ENCODE measurements around the gene PCDHGB3.
"Not testable (repeated sequence)": the region's sequence is repeated elsewhere in the genome, so short reads cannot be mapped to it uniquely, and the experiment has no call there.

PCDHGB3 gene

DNA sequence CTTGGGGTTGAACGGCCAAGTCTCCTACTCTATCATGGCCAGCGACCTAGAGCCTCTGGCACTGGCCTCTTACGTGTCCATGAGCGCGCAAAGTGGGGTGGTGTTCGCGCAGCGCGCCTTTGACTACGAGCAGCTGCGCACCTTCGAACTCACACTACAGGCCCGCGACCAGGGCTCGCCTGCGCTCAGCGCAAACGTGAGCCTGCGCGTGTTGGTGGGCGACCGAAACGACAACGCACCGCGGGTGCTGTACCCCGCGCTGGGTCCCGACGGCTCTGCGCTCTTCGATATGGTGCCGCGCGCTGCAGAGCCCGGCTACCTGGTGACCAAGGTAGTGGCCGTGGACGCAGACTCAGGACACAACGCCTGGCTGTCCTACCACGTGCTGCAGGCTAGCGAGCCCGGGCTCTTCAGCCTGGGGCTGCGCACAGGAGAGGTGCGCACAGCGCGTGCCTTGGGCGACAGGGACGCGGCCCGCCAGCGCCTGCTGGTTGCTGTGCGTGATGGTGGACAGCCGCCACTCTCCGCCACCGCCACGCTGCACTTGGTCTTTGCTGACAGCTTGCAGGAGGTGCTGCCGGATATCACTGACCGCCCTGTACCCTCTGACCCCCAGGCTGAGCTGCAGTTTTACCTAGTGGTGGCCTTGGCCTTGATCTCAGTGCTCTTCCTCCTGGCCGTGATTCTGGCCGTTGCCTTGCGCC is 29.7 kb downstream of the PCDHGB3 start:
- POLR2A ChIA-PET, result no interaction called here
- CTCF ChIA-PET, result interaction anchor here (1.1 to 2.6 kb wide), 6 partner anchors 14 to 168 kb away, joined by 5 to 16 read pairs (median 7); partner anchors contain the start of gene PCDHGB7
- no peak for DNase-seq (ENCODE audit: low read depth, low spot score)
- H3K4me3 ChIP-seq (ENCODE audit: low read depth, low read length), result peak overlapping the region; percentile 25
- no peak for TF ChIP-seq CTCF (IDR thresholded peaks at IDR 0.05; ENCODE audit: insufficient read depth, low read length, missing control alignments)

DNA sequence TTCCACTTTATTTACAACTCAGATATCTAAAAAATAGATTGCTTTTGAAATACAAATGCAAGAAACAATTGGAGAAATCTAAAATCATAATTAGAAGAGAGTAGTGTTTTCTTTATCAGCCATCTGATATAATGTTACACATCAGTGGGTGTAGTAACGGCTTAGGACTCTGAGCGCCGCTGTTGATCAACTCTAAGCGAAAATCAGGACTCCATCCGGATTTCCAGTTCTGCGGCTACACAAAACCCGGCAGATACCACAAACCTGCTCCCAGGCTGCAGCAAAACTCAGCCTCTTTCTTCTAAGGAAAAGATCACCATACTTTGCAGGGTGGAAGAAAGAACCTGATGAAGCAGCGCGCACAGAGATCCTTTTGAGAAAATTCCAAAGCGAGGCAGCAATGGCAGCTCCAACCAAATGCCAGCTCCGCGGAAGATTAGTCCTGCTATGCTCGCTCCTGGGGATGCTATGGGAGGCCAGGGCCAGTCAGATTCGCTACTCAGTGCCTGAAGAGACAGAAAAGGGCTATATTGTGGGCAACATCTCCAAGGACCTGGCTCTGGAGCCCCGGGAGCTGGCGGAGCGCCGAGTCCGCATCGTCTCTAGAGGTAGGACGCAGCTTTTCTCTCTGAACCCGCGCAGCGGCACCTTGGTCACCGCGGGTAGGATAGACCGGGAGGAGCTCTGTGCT is 32.7 kb downstream of the PCDHGB3 start, which contains the start of gene PCDHGA9:
PCDHGA9 (plus strand) TSS at position 226 of the 691 bp plus-strand sequence; CDS start at position 401, 175 bp downstream.
- TF ChIP-seq CTCF (IDR thresholded peaks at IDR 0.05; ENCODE audit: insufficient read depth, low read length, missing control alignments), result no peak
- no peak for DNase-seq (ENCODE audit: low read depth, low spot score)
- POLR2A ChIA-PET, result no interaction called here
- peak within 1 kb of the TSS; percentile 34 for H3K4me3 ChIP-seq (ENCODE audit: low read depth, low read length)
- CTCF ChIA-PET, result interaction anchor here (0.6 to 1.8 kb wide), 9 partner anchors 11 to 165 kb away, joined by 3 to 11 read pairs (median 3); partner anchors contain the start of genes PCDHGA10, PCDHGA3, PCDHGA6 and PCDHGB7

DNA sequence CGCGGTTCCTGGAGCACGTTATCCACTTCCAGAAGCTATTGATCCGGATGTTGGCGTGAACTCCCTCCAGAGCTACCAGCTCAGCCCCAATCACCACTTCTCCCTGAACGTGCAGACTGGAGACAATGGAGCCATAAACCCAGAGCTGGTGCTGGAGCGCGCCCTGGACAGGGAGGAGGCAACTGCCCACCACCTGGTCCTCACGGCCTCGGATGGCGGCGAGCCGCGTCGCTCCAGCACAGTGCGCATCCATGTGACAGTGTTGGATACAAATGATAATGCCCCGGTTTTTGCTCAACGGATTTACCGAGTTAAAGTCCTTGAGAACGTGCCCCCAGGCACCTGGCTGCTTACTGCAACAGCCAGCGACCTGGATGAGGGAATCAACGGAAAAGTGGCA is 33.3 kb downstream of the PCDHGB3 start:
- TF ChIP-seq CTCF (IDR thresholded peaks at IDR 0.05; ENCODE audit: insufficient read depth, low read length, missing control alignments), result no peak
- CTCF ChIA-PET, result interaction anchor here (0.6 to 1.8 kb wide), 9 partner anchors 10 to 164 kb away, joined by 3 to 11 read pairs (median 3); partner anchors contain the start of genes PCDHGA10, PCDHGA3, PCDHGA6 and PCDHGB7
- POLR2A ChIA-PET, result no interaction called here

DNA sequence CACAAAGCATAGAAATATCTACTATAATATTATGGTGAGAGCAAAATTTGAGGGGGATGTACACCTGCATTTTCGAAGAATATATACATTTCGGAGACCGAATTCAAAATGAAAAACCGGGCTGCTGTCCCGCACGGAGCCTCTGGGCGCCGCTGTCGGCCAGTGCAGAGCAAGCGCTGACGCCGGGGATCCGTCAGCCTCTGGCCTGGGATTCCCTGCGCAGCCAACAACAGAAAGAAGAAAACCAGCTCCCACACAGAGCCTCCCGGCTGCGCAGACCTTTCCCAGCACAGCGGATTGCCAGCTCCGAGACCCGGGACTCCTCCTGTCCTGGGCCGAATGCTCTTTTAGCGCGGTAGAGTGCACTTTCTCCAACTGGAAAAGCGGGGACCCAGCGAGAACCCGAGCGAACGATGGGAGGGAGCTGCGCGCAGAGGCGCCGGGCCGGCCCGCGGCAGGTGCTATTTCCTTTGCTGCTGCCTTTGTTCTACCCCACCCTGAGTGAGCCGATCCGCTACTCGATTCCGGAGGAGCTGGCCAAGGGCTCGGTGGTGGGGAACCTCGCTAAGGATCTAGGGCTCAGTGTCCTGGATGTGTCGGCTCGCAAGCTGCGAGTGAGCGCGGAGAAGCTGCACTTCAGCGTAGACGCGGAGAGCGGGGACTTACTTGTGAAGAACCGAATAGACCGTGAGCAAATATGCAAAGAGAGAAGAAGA is 37.9 kb downstream of the PCDHGB3 start, which contains the start of gene PCDHGB6:
PCDHGB6 (plus strand) TSS at position 232 of the 716 bp plus-strand sequence; CDS start at position 414, 182 bp downstream.
- POLR2A ChIA-PET; DNase-seq (ENCODE audit: low read depth, low spot score): not testable (repeated sequence)
- TF ChIP-seq CTCF (IDR thresholded peaks at IDR 0.05; ENCODE audit: insufficient read depth, low read length, missing control alignments), result peak; percentile 43
- peak within 1 kb of the TSS; percentile 37 for H3K4me3 ChIP-seq (ENCODE audit: low read depth, low read length)
- CTCF ChIA-PET, result interaction anchor here (1.1 to 4.8 kb wide), 10 partner anchors 10 to 159 kb away, joined by 3 to 43 read pairs (median 12); partner anchors contain the start of genes PCDHGA12, PCDHGA8, PCDHGB5 and PCDHGB7

More for the DNA sequence above, 33.3 kb downstream of the PCDHGB3 start:
- DNase-seq (ENCODE audit: low read depth, low spot score), result no peak
- no peak overlapping the region for H3K4me3 ChIP-seq (ENCODE audit: low read depth, low read length)

DNA sequence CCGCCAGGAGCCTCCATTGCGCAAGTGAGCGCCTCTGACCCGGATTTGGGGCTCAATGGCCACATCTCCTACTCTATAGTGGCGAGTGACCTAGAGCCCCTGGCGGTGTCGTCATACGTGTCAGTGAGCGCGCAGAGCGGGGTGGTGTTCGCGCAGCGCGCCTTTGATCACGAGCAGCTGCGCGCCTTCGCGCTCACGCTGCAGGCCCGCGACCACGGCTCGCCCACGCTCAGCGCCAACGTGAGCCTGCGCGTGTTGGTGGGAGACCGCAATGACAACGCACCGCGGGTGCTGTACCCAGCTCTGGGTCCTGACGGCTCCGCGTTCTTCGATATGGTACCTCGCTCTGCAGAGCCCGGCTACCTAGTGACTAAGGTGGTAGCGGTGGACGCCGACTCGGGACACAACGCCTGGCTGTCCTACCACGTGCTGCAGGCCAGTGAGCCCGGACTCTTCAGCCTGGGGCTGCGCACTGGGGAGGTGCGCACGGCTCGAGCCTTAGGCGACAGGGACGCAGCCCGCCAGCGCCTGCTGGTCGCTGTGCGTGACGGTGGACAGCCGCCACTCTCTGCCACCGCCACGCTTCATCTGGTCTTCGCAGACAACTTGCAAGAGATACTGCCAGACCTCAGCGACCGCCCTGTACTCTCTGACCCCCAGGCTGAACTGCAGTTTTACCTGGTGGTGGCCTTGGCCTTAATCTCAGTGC is 39.7 kb downstream of the PCDHGB3 start:
- ChIA-PET POLR2A (no interaction called here), CTCF (interaction anchor here (0.9 to 16.4 kb wide), 5 partner anchors 90 to 158 kb away, joined by 3 to 288 read pairs (median 6); no protein-coding TSS in a partner anchor)

More for the DNA sequence above, 39.7 kb downstream of the PCDHGB3 start:
- TF ChIP-seq CTCF (IDR thresholded peaks at IDR 0.05; ENCODE audit: insufficient read depth, low read length, missing control alignments), result no peak
- no peak overlapping the region for H3K4me3 ChIP-seq (ENCODE audit: low read depth, low read length)
- no peak for DNase-seq (ENCODE audit: low read depth, low spot score)
